Stimulated activated effector memory CD8-positive, alpha-beta T cell treated with anti-CD3 and anti-CD28 coated beads, Interleukin-12 subunit alpha, Interleukin-12 subunit beta, amount 100 ng/mL, for 72 hours (primary cell): ENCODE measurements around the gene PCNP.
"Not testable (repeated sequence)": the region's sequence is repeated elsewhere in the genome, so short reads cannot be mapped to it uniquely, and the experiment has no call there.

Experiments
- ATAC-seq: fragments of 150-1000 bp; cut with Tn5 transposase; 2 replicates; pipeline ENCODE4 v1.10.0; 2021
- DNase-seq, 2 donors: peaks; one replicate each; pipeline ENCODE4 v3.0.0; 2021 to 2022; ENCODE audit warnings: low spot score in 2 of 2
- H3K27ac Mint-ChIP-seq: one replicate; pipeline ENCODE4 v1.8.0; 2022; ENCODE audit warnings: mild to moderate bottlenecking, mixed read lengths
- H3K36me3 Mint-ChIP-seq: one replicate; pipeline ENCODE4 v1.8.0; 2022; ENCODE audit warnings: mild to moderate bottlenecking, mixed read lengths
- H3K4me1 Mint-ChIP-seq: one replicate; pipeline ENCODE4 v1.8.0; 2022; ENCODE audit warnings: mixed read lengths
- H3K4me3 Mint-ChIP-seq: one replicate; pipeline ENCODE4 v1.8.0; 2022; ENCODE audit warnings: mild to moderate bottlenecking, mixed read lengths
- H3K9me3 Mint-ChIP-seq: one replicate; pipeline ENCODE4 v1.8.0; 2022; ENCODE audit warnings: mixed read lengths

PCNP gene

GRCh38 chr3:101573449-101574387 is at the start of gene PCNP:
Gene PCNP, plus strand, starts transcription at chr3:101574180. Its CDS starts 36 bp downstream, at chr3:101574216.
- peaks cover 37% of the 10 kb centered on the region for H3K4me1 Mint-ChIP-seq
- H3K36me3 Mint-ChIP-seq, result peaks cover 60% of the 10 kb centered on the region
- ATAC-seq, result peak; percentile 90

DNA sequence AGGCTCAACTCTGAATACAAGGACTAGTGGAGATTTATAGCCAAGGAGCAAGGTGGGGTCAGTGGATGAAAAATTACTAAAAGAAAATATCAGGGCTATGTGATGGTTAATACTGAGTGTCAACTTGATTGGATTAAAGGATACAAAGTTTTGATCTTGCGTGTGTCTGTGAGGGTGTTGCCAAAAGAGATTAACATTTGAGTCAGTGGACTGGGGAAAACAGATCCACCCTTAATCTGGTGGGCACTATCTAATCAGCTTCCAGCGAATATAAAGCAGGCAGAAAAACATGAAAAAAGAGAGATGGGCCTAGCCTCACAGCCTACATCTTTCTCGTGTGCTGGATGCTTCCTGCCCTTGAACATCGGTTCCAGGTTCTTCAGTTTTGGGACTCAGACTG is 46.5 kb upstream of the PCNP start:
- no peaks in the 10 kb centered on the region for H3K9me3 Mint-ChIP-seq
- ATAC-seq, result no peak
- H3K4me3 Mint-ChIP-seq, result no peak overlapping the region
- H3K36me3 Mint-ChIP-seq, result no peaks in the 10 kb centered on the region
- H3K4me1 Mint-ChIP-seq, result peaks cover 14% of the 10 kb centered on the region
- no peak overlapping the region for H3K27ac Mint-ChIP-seq
- no peak for DNase-seq

More at GRCh38 chr3:101573449-101574387, at the start of gene PCNP:
- DNase-seq, result peak; percentile 98 to 100
- Mint-ChIP-seq H3K4me3 (peak within 1 kb of the TSS; percentile 87), H3K9me3 (no peaks in the 10 kb centered on the region), H3K27ac (peak within 1 kb of the TSS; percentile 99)

- no peaks in the 10 kb centered on the region for H3K9me3 Mint-ChIP-seq
- peaks cover 14% of the 10 kb centered on the region for H3K4me1 Mint-ChIP-seq
- no peak overlapping the region for H3K4me3 Mint-ChIP-seq
- no peaks in the 10 kb centered on the region for H3K36me3 Mint-ChIP-seq
- no peak overlapping the region for H3K27ac Mint-ChIP-seq
- DNase-seq (no peak), ATAC-seq (no peak)
Measured at GRCh38 chr3:101527906-101528305, 46.1 kb upstream of the PCNP start.

DNA sequence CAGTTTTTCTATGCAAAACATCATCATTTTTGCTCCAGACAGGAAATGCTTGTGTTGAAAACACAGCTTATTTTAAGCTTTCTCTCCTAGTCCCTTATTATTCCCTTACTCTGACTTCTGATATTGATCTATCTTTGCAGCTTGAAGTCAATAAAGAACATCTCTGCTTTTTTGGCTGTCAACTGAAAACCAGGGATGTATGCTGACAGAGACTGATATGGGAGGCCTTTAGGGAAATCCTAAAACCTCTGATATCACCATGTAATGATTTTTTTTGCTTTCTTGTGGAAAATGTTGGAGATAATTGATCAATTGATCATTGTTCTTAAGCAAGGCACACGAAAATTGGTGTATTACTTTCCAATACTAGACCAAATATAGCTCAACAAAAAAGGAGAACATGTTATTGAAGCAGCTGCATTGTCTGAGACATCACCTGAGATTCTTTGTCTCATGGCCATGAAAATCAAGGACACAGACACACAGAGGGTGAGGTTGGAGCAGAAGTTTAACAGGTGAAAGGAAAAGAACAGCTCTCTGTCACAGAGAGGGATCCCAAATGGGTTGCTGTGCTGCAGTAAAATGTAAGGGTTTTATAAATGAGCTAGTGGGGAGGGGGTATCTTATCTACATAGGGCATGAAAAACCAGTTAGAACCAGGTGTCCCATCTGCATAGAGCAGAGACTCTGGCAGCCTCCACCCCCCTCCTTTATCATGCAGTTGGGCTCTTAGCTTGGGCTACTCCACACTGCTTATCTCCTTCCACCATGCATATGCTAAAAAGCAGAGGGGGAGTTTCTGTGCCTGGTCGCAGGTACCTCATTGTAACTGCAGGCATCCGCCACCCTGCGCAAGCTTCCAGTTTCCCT is 43.9 kb upstream of the PCNP start:
- no peak overlapping the region for H3K4me3 Mint-ChIP-seq
- no peak for ATAC-seq
- DNase-seq, result no peak
- no peaks in the 10 kb centered on the region for H3K9me3 Mint-ChIP-seq
- H3K27ac Mint-ChIP-seq, result no peak overlapping the region
- H3K4me1 Mint-ChIP-seq, result peaks cover 14% of the 10 kb centered on the region
- no peaks in the 10 kb centered on the region for H3K36me3 Mint-ChIP-seq

DNA sequence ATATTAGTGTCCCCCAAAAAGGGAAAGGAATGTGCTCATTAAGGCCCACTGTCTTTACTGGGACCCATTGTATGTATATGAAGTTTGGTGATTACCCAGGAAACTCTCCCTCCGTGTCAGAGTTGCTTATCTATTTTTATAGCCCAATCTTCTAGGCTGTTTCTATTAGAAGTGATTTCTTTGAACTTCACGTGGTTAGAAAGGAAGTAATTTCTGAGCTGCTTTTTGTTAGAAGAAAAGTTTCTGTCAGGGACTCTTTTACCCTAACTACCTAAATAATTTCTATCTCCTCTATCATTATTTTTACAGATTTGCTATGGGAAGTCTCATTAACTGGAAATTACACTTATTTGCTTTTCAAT is 43.3 kb upstream of the PCNP start:
- Mint-ChIP-seq H3K36me3 (no peaks in the 10 kb centered on the region), H3K9me3 (no peaks in the 10 kb centered on the region), H3K4me1 (peaks cover 14% of the 10 kb centered on the region), H3K27ac (no peak overlapping the region), H3K4me3 (no peak overlapping the region)
- no peak for DNase-seq
- no peak for ATAC-seq

DNA sequence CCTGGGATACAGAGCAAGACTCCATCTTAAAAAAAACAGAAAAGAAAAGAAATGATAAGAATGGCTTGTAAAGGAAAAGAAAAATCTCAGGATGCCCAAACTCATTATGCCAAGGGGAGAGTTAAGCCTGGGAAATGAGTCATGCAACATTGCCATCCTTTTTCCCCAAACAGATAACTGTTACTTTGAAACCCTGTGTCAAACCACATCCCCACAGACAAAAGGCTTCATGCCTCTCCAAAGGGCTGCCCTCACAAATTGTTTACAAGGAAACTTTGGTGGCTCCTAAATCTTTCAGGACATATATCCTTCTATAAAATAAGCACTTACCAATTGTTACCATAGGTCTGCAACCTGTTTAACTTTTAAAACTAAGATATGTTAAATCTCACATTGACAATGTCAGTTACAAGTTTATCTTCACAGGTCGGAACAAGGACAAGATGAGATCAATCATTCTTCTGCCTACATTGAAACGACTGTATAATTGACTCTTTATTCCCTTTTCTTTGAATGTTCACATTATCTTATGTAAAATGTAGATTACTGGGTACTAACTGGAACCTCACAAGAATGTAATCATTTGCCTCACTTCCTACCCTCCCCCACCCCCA is 42.4 kb upstream of the PCNP start:
- Mint-ChIP-seq H3K9me3 (no peaks in the 10 kb centered on the region), H3K4me3 (no peak overlapping the region), H3K4me1 (peaks cover 14% of the 10 kb centered on the region), H3K36me3 (no peaks in the 10 kb centered on the region), H3K27ac (peak overlapping the region; percentile 6)
- no peak for DNase-seq
- ATAC-seq, result peak; percentile 75

DNA sequence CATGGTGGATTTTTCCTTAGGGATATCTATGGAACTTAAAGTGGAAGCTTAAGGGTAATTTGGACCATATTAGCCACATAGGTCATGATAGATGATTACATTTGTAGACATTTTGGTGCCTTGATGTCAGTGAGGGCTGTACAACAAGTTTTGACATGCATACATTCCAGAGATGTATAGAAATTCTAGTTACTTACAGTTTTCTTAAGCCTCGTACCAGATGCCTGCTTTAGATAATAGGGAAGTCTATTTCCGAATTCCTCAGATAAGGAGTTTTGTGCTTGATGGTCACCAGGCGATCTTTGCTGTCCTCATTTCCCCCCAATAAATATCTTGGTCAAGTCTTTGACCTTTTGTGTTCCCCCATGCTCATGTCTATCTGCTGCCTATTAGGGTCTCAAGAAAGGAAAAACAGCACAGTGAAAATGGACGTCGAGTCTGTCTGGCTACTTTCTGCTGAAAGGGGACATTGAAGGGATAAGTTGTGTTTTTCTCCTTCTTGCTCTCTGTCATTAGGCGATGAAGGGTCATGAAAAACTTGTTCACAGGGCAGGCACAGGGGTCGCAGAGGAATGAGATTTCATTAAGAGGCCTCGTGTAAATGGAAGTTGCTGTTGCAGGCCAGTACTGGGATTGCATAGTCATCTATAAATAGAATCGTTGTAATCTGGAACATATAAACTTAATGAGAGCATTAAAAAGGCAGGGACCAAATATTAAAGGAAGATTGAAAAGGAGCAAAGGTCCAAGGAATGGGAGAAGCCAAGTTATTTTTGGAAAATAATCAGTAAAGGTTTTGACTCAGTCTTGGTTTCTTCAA is 41.0 kb upstream of the PCNP start:
- ATAC-seq (no peak), DNase-seq (no peak)
- H3K4me1 Mint-ChIP-seq, result peaks cover 14% of the 10 kb centered on the region
- H3K36me3 Mint-ChIP-seq, result no peaks in the 10 kb centered on the region
- H3K4me3 Mint-ChIP-seq, result no peak overlapping the region
- H3K27ac Mint-ChIP-seq, result no peak overlapping the region
- no peaks in the 10 kb centered on the region for H3K9me3 Mint-ChIP-seq

DNA sequence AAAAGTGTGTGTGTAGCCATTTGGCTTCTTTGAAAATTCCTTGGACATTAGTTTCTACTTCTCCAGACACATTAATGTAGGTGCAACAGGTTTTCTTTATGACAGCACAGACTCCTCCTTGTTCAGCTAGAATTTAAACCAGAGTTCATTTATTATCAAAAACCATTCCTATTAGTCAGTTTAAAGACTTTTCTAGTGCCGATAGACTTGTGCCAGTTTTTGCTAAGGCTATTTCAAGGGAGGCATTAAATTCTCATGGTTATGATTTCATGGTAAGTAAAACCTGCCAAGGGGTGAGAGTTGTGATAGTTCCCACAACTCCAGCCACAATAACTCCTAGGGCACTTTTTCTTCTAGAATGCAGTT is 40.4 kb upstream of the PCNP start:
- no peak overlapping the region for H3K27ac Mint-ChIP-seq
- ATAC-seq (no peak), DNase-seq (no peak)
- H3K4me1 Mint-ChIP-seq, result peaks cover 14% of the 10 kb centered on the region
- H3K36me3 Mint-ChIP-seq, result no peaks in the 10 kb centered on the region
- H3K4me3 Mint-ChIP-seq, result no peak overlapping the region
- H3K9me3 Mint-ChIP-seq, result no peaks in the 10 kb centered on the region

- Mint-ChIP-seq H3K9me3 (no peaks in the 10 kb centered on the region), H3K4me3 (no peak overlapping the region), H3K27ac (no peak overlapping the region), H3K36me3 (no peaks in the 10 kb centered on the region), H3K4me1 (peaks cover 14% of the 10 kb centered on the region)
- ATAC-seq (no peak), DNase-seq (no peak)
Measured at GRCh38 chr3:101535221-101535620, 38.8 kb upstream of the PCNP start.

DNA sequence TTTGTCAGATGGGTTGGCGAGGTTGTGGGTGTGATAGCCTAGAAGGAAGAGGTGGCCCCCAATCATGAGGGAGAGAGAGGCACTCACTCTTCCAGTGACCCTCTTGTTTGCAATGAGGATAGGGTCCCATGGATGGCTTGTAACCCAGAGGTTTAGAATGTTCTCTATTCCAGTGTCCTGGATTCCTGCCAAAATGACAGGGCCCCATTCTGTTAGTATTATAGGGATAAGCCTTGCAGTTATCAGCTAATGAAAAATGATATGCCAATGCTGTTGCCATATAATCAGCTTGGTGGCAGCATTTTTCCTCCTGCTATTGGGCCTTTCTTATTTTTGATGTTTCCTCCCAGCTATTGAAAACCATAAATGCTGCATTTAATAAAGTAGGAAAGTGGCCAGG is 37.7 kb upstream of the PCNP start:
- H3K9me3 Mint-ChIP-seq, result no peaks in the 10 kb centered on the region
- H3K36me3 Mint-ChIP-seq, result no peaks in the 10 kb centered on the region
- ATAC-seq, result no peak
- peaks cover 11% of the 10 kb centered on the region for H3K4me1 Mint-ChIP-seq
- H3K4me3 Mint-ChIP-seq, result no peak overlapping the region
- no peak overlapping the region for H3K27ac Mint-ChIP-seq
- no peak for DNase-seq

- H3K36me3 Mint-ChIP-seq, DNase-seq, H3K4me3 Mint-ChIP-seq, H3K4me1 Mint-ChIP-seq, H3K9me3 Mint-ChIP-seq, ATAC-seq, H3K27ac Mint-ChIP-seq: not testable (repeated sequence)
Measured at GRCh38 chr3:101536955-101537354, 37.0 kb upstream of the PCNP start.

DNA sequence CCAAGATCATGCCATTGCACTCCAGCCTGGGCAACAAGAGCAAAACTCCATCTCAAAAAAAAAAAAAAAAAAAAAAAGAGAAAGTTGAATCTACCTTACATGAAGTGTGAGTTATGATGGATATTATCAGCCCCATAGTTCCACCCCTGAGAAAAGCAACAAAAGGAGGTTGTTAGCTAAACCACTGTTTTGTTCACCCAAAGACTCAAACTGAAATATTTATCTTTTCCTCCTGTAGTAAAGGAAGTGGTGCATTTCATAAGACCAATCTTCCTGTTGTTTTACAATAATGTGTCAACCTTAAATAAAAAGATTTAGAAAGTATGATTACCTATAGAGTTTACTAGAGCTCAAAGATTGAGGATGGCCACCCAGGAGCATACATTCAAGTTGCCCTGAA is 31.0 kb upstream of the PCNP start:
- Mint-ChIP-seq H3K4me1 (peaks cover 15% of the 10 kb centered on the region), H3K36me3 (no peaks in the 10 kb centered on the region), H3K9me3 (no peaks in the 10 kb centered on the region), H3K27ac (peak overlapping the region; percentile 72), H3K4me3 (no peak overlapping the region)
- no peak for DNase-seq
- peak; percentile 80 for ATAC-seq

- H3K27ac Mint-ChIP-seq, result peak overlapping the region; percentile 21
- no peak overlapping the region for H3K4me3 Mint-ChIP-seq
- no peaks in the 10 kb centered on the region for H3K9me3 Mint-ChIP-seq
- H3K36me3 Mint-ChIP-seq, result no peaks in the 10 kb centered on the region
- DNase-seq (no peak), ATAC-seq (peak; percentile 71)
- H3K4me1 Mint-ChIP-seq, result peaks cover 15% of the 10 kb centered on the region
Measured at GRCh38 chr3:101544161-101544850, 29.7 kb upstream of the PCNP start.

DNA sequence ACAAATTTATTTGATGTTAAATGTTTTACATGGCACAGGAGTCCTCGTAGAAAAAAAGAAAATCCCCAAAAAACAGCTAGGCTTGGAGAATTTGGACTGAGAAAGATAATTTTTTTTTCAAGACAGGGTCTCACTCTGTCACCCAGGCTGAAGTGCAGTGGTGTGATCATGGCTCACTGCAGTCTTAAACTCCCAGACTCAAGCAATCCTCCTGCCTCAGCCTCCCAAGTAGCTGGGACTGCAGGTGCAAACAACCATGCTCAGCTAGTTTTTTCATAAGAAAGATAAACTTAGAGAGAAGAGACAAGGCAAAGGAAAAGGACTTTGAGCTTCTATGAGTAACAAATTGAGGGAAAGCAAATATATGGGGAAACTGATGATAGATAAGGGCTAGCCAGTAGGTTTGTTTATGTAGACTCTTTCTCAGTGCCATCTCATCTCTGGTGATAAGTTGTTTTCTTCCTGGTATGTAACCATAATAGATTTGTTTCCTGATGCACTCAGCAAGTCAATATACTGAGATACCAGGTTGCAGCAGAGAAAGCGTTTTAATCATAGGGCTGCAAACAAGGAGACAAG is 25.4 kb upstream of the PCNP start:
- no peak for DNase-seq
- no peaks in the 10 kb centered on the region for H3K36me3 Mint-ChIP-seq
- H3K27ac Mint-ChIP-seq, result no peak overlapping the region
- no peaks in the 10 kb centered on the region for H3K9me3 Mint-ChIP-seq
- H3K4me3 Mint-ChIP-seq, result no peak overlapping the region
- peaks cover 9% of the 10 kb centered on the region for H3K4me1 Mint-ChIP-seq
- ATAC-seq, result no peak
